Anterior cingulate cortex (tissue), 58 donors: ENCODE results near the gene SMAD6.
"Not testable (repeated sequence)": the region's sequence is repeated elsewhere in the genome, so short reads cannot be mapped to it uniquely, and the experiment has no call there.

Experiments used
- DNase-seq, 58 donors: peaks; one replicate each; lab custom pipeline; 2025; lab: John Stamatoyannopoulos, UW

Gene SMAD6

DNA sequence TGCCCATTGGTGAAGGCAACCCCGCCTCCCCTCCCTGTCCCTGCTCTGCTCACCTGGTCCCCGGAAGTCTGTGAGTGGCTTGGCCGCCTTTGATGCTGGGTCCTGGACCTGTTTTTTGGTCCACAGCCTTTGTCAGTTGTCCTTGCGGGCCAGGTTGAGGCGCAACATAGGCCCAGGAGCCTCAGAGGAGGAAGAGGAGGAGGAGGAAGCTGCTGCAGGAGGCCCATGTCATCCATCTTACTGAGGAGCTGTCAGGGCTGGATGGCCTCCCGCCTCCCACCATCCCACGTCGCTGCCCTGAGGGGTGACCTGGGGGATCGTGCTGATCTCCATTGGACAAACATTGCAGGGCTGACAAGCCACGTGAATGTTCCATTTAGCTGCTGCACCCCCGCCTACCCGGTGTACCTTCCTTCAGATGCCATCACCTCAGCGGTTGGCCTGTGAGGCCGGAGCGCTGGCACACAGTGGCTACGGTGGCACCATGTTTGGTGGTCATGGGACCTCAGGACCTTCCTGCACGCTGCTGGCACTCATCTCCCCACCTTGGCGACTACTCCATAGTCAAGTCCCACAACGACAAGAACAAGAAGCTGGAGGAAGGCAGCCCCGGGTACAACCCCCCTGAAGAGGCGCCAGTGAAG, 106.3 kb downstream of the SMAD6 start:
- no peak for DNase-seq

DNA sequence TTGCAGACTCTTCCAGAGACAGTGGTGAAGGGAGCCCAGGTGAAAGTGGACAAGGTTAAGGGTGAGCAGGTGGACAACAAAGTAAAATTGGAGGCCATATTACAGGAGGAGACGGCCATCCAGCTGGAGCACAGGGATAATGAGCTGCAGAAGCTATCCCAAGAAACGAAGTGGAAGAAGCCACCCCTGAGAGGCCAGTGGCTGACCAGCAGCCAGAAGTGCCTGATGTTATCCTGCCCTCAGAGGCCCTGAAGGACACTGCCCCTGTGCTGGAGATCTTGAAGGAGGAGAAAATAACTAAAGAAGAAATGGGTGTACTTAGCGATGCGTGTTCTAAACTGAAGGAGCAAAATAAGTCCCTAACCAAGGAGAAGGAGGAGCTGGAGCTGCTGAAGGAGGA, 107.6 kb downstream of the SMAD6 start:
- no peak for DNase-seq

DNA sequence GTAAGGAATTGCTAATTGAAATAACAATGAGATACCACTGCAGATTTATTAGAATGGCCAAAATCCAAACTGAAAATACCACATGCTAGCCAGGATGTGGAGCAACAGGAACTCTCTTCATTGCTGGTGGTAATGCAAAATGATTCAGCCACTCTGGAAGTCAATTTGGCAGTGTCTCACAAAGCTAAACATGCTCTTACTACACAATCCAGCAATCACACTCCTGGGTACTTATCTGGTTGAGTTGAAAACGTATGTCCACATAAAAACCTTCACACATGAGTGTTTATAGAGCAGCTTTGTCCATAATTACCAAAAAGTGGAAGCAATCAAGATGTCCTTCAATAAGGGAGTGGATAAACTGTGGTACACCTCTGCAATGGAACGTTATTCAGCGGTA, 113.3 kb downstream of the SMAD6 start:
- DNase-seq, result no peak

DNA sequence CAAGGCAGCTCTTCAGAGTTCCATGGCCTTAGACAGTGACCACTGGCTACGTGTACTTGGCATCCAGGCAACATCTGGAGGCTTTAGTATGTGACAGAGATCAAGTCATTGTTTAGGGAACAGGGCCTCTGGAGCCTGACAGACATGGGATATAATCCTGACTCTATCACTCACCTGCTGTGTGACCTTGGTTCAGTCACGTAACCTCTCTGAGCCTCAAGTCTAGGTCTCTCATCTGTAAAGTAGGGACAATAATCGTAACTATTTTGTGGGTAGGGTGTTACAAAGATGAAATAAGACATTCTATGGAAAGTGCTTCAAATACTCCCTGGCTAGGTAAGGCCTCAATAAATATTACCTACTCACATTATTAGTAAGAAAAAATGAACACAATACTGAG, 114.2 kb downstream of the SMAD6 start:
- DNase-seq, result no peak

DNA sequence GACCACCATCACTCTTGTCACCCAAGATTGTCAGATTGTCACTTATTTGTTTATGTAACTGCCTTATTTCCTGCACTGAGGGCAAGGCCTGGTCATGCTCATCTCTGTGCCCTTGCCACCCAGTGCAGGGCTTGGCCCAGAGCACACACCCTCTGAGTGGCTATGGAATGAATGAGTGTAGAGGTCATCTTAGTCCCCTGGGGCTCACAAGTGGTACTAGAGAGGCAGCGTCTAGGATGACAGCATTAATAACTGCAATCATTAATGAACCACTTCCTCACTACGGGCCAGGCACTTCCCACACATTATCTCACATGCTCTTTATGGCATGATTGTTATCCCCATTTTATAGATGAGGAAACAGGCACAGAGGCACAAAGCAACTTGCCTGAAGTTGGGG, 117.0 kb downstream of the SMAD6 start:
- no peak for DNase-seq

DNA sequence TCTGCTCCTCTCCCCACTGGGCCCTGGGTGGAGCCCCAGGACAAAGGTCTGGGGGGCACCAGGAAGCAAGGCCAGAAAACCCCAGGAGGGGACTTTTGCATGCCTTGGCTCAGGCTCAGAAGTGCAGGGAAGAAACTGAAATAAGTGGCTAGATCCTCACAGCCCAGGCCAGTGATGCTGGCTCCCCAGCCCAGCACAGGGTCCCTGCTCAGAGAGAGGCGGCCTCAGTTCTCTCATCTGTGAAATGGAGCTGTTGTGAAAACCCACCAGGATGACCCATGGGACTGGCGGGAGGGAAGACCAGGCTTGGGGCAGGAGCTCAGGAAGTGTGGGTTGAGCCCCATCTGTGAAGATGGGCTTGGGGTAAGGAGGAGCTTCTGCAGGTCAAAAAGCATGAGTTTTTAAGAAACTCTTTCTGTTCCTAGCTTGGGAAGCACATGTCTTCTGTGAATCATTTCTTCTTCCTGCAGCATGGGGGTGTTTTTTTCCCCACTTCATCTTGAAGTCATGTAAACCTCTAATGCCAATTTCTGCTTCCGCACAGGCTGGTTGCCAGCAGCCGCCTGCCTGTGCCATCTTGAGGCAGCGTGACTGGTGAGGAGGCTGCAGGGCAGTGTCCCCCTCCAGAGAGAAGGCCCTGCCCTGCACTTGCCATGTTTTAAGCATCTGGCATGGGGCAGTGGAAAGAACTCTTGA, 118.6 kb downstream of the SMAD6 start:
- peak in 1 of 58 donors; percentile 6 for DNase-seq

DNA sequence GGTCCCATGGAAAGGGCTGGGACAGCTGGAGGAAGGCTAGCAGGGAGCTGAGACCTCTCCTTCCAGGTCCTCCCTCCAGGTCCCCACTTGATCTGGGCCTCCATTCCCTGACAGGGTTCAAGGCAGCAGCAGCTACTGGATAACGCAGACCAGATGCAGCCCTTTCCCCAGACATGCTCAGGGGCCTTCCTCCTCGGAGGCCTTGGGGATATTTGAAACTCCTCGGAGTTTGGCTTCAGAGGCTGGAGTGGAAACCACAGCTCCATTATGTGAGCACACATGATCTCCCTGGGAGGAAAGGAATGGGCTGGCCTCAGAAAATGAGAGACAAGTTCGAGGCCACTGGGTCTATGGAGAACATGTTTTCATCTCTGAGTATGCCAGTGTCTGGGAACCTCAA, 119.3 kb downstream of the SMAD6 start:
- DNase-seq, result no peak

DNA sequence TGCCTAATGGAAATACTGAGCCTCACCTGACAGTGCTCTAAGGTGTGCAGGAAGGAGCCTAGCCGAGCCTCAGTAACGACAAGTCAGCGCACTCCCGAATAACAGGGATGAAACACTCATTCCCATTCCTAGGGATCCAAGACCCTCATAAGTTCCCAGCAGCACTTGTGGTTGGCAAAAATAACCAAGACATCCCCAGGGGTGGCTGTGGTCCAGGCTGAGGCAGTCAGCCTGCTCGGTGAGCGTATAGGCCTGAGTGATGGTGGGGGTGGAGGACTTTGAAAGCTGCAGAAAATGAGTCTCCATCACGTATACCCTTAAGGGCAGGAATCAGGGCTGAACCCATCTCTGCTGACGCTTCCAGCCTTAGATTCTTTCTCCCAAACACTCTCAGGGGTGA, 120.1 kb downstream of the SMAD6 start:
- no peak for DNase-seq

DNA sequence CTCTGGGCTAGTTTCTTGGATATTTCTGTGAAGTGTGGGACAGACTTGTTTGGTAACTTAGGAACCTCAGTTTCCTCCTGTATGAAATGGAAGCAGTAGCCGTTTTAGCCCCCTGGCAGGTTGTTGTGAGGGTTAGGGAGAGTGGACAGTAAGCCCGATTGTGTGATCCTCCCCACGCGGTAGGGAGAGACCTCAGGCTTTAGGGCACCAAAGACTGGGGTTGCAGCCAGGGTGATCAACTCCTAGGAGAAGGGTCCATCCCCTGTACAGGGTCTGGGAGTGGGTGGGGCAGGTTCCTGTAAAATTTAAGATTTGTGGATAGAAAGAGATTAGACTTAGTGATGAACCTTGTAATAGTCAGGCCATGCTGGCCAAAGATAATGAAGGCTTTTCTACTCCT, 120.5 kb downstream of the SMAD6 start:
- DNase-seq, result no peak

DNA sequence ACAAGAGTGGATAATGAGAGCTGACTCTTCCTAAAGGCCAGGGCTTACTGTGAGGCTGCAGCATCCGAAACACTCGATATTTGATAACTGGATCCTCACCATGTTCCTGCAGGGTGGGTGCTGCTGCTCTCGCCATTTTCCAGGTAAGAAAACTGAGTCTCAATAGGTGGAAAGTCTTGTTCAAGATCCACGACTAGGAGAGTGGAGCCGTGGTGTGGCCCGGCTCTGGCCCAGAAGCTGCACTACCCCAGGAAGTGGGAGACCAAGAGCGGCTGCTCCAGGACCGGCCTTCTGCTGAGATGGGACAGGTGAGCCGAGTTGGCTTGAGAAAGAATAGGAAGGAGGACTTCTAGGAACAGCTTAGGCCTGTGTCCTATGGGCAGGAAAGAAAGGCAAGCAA, 121.6 kb downstream of the SMAD6 start:
- no peak for DNase-seq

DNA sequence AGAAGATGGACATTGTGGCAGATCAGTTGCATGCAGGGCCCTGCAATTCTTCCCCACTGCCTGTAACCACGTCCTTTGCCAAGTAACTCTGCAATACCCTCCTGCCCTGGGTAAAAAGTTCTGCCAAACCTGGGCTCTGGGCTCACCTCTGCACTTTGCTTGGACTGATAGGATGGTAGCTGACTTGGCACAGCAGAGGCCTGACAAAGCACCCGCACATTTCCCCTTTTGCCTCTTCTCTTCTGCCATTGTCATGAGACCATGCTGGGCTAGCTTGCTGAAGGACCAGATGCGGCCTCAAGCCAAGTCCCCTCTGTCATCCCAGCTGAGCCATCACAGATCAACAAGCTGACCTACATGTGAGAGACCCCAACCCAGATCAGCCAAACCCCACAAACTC, 122.4 kb downstream of the SMAD6 start:
- DNase-seq, result no peak

DNA sequence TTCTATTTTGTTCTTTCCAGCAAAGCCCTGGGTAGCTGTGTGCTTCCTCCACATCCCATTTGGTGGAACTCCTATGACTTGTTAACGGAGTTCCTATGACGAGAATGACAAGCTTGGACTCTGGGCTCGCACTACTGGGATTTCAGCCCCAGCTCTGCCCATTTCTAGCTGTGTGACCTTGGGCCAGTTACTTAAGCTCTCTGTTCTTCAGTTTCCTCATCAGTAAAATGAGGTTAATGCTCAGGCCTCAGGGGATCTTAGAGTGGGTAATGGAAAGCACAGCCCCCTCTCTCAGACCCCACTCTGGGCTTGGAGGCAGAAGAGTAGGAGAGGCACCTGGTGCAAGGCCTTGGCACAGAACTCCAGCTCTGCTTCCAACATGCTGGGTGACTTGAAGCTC, 123.1 kb downstream of the SMAD6 start:
- DNase-seq, result no peak

DNA sequence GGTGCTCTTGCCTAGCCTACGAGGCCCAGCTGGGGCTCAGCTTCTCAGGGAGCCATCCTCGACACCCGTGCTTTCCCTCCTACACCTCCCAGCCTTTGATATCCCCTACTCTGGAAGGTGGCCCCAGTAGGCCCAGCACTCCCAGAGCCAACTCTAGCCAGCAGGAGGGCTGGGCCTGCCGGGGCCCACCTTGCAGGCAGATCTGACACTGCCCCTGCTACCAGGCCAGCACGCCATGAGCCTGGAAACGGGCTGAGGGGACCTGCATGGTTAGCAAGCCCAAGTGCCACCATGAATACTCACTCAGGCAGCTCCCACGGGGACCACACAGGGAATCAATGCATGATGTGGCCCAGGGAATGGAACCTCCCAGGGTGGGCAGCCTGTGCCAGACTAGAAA, 123.7 kb downstream of the SMAD6 start:
- no peak for DNase-seq

DNA sequence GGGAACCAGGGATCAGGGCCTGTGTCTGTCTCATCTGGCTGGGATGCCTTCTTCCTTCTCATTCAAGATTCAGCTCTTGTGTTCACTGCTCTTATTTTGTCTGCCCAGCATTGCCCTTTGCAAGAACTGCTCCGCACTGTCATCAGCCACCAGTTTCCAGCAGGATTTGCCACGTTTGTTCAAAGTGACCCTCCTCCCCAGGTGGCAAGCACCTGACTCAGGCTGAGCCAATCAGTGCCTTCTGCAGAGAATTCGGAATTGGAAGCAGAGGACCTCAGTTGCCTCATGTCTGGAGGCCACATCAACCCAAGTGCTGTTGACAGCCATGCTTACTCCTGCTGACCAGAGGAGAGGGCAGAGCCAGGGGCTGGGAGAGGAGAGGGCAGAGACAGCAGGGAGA, 124.5 kb downstream of the SMAD6 start:
- no peak for DNase-seq

DNA sequence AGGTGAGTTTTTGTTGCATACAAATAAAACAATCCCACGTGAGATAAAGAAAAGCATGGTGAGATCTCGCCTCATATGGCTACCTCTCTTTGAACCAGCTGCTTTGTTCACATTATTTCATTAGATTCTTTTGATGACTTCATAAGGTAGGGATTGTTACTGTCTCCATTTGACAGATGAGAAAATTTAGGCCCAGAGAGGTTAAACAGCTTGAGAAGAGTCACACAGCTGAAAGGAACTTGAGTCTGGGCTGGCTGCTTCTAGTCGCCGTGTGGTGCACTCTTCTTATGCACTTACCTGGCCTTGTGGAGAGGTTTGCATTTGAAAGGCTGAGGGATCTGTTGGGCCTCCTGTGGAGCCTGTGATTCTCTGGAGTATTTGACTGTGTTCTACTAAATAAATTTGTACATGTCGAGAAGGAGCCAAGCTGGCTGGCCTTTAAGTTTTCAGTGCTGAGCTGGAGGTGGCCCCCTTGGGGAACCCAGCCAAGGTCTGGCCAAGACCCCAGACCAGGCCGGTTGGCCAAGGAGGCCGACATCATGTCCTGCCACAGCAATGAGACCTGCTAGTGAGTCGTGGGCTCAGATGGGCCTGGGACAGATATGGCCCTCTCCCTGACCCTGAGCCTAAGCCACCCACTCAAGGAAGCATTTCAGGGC, 125.1 kb downstream of the SMAD6 start:
- DNase-seq, result no peak

DNA sequence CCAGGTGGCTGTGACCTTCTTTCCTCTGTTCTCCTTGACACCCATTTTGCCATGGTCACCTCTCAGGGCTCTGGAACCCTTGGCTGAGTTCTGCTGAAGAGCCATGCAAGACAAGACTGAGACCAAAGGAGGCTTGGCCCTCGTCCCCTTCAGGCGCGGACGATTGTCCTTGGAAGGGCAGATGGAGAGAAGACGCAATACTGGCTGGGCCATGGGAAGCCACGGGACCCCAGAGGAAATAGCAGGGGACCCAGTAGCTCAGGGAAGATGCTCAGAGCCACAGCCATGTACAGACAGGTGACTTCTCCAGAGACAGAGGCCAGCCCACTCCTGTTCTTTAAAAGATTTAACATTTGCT, 125.6 kb downstream of the SMAD6 start:
- DNase-seq, result no peak

DNA sequence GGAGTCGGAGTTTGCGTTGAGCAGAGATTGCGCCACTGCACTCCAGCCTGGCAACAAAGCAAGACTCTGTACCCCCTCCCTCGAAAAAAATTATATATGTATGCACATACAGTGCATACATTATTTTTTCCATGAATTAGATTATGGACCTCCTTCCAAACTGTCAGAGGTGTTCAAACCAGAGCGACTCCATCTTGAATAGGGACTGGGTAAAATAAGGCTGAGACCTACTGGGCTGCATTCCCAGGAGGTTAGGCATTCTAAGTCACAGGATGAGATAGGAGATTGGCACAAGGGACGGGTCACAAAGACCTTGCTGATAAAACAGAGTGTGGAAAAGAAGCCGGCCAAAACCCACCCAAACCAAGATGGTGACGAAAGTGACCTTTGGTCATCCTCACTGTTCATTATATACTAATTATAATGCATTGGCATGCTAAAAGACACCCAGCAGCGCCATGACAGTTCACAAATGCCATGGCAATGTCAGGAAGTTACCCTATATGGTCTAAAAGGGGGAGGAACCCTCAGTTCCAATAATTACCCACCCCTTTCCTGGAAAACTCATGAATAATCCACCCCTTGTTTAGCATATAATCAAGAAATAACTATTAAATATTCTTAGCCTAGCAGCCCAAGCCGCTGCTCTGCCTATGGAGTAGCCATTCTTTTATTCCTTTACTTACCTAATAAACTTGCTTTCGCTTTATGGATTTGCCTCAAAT, 126.9 kb downstream of the SMAD6 start:
- DNase-seq, result not testable (repeated sequence)

DNA sequence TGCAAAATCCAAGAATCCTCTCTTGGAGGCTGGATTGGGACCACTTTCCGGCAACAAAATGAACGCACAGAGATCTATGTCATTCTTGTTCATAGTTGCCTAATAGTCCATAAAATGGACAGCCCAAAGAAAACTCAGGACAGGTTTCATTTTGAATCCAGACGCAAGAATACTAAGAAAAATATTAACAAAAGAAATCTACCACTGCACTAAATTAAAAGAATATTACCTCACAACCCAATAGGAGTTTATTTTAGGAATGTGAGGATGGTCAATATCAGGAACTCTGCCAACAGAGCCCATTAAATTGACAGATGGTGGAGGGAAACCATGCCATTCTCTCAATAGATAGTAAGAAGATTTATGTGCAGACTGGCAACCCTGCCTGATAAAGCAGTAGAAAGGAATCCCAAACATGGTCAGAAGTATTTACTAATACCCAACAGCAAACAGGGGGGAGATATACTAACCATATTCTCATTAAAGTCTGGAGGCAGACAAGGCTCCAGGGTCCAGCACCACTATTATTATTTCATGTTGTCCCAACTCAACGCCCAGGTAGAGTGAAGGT, 127.6 kb downstream of the SMAD6 start:
- DNase-seq, result no peak

DNA sequence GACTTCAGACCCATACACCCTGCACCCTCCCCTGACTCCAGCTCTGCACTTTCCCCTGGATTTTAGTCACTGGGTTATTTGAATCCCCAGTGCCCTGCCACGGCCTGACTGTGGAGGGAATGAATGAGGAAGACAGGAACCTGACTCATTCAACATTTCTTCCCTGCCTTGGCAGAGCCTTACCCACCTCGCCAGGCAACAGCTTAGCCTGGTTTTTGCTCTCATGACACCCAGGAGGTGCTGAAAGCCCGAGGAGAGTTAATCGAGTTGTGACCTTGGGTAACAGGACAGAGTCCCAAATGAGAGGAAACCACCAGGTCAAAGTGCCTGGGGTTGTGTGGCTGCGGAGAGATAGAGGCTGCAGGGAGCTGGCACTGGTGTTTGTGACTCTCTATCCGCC, 128.3 kb downstream of the SMAD6 start:
- DNase-seq, result no peak

DNA sequence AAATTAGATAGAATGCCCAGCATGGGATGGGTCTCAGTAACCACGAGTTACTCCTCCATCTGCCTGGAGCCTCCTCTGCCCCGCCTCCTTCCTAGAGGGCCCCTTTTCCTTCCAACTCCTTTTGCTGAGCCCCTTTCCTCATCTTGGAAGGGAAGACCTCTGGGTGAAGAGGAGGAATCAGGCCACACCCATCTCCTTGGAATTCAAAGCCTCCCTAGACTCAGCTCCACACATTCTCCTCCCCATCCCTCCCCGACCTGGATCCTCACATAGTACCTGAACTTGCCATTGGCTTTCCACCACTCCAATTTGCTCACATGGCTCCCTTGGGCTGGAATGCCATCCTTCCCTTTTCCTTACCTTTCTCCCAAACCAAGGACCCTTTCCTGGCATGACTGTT, 128.8 kb downstream of the SMAD6 start:
- DNase-seq, result no peak

DNA sequence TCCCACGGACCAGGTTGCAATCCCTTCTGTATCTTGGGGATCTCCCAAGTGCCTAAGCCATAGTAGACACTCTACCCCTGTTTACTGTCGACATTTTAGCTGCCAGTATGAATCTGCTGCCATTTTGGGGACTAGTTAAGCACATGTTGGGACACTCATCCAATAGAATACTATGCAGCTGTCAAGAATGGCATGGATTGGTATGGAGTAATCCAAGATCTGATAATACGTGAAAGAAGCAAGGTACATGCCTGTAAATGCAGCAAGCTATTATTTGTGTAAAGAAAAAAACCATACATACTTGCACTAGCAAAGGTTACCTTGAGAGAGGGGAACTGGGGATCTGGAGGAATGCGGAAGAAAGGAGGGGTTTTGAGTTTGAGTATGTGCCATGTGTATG, 129.3 kb downstream of the SMAD6 start:
- no peak for DNase-seq
